ENCODE data around the gene PCID2.

DNA sequence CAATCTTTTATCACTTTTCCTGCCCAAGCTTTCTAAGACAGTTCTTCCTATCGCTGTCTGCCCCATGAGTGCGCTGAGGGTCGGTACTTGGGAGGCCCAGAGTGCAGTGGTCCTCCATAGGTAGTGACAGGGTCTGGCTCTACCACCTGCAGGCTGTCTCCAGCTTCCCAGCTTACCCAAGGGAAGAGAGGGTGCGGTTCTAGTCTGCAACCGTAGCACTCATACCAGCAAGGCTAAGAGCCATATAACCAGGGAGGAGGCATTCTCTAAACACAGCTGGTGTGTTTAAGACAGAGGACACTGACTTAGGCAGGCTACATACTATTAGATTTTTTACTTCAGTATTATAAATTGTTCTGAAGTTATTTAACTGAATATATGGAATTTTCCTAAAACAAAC, 41.8 kb downstream of the PCID2 start:
- TF ChIP-seq CTCF (IDR thresholded peaks at IDR 0.05) (no peak), EZH2 (IDR thresholded peaks at IDR 0.05) (no peak)
